ENCODE measurements around the gene TSPO. TPM values are rescaled to one million over a fixed set of nuclear protein-coding genes. Genes with fewer than 3 reads are reported as not detected.

TSPO gene
- total RNA-seq, 6 experiments from 2014 or later: 325 to 442 (median 361) TPM

DNA sequence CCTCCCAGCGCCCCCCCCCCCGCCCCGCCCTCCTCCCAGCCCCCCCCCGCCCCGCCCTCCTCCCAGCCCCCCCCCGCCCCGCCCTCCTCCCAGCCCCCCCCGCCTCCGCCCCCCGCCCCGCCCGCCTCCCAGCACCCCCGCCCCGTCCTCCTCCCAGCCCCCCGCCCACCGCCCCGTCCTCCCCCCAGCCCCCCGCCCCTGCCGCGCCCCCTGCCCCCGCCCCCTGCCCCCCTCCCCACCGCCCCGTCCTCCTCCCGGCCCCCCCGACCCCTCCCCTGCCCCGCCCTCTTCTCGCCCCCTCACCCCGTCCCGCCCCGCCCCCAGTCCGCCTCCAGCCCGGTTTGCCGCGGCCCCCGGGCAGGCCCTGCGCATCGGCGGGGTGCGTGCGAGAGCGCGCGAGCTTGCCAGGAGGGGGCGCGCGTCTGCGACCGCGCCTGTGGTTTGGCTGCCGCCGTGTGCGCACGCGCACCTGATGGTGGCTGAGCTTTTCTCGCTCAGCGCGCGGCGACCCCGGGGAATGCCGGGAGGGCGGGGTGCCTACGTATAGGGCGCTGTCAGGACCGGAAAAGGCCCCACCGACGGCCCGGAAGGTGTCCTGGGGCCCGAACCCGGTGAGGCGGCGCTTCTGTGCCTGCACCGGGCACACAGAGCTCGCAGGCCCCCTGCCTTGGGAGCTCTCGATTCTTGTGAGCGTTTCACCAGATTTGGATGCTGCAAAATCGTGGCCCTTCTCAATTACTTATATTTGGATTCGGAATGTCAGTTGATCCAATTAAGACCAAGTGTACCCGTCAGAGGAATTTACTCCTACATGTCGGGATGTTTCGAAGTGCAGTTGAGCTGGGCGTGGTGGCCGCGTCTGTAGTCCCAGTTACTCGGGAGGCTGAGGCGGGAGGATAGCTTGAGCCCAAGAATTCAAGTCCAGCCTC, 36.1 kb downstream of the TSPO start:
- DNase-seq: peak; percentile 82
- Mint-ChIP-seq H3K27me3 (ENCODE audit: insufficient read depth) (peaks cover 8% of the 10 kb centered on the region), H3K36me3 (ENCODE audit: low read depth) (peaks cover 7% of the 10 kb centered on the region), H3K27ac (peak overlapping the region; percentile 80), H3K9me3 (no peaks in the 10 kb centered on the region; the same call in 1 of the 2 replicates), H3K4me3 (peak overlapping the region; percentile 83), H3K4me1 (ENCODE audit: low read depth) (peaks cover 26% of the 10 kb centered on the region)
- TF ChIP-seq, protein P1, sequence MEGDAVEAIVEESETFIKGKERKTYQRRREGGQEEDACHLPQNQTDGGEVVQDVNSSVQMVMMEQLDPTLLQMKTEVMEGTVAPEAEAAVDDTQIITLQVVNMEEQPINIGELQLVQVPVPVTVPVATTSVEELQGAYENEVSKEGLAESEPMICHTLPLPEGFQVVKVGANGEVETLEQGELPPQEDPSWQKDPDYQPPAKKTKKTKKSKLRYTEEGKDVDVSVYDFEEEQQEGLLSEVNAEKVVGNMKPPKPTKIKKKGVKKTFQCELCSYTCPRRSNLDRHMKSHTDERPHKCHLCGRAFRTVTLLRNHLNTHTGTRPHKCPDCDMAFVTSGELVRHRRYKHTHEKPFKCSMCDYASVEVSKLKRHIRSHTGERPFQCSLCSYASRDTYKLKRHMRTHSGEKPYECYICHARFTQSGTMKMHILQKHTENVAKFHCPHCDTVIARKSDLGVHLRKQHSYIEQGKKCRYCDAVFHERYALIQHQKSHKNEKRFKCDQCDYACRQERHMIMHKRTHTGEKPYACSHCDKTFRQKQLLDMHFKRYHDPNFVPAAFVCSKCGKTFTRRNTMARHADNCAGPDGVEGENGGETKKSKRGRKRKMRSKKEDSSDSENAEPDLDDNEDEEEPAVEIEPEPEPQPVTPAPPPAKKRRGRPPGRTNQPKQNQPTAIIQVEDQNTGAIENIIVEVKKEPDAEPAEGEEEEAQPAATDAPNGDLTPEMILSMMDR (IDR thresholded peaks at IDR 0.05): peak; percentile 84

- no peak for DNase-seq
Measured at GRCh38 chr22:43188829-43189545, 37.6 kb downstream of the TSPO start.

GRCh38 chr22:43191831-43192230, 40.5 kb downstream of the TSPO start:
- DNase-seq: no peak
- Mint-ChIP-seq H3K9me3 (no peaks in the 10 kb centered on the region; the same call in 1 of the 2 replicates), H3K27ac (no peak overlapping the region), H3K4me1 (ENCODE audit: low read depth) (peaks cover 17% of the 10 kb centered on the region), H3K27me3 (ENCODE audit: insufficient read depth) (peaks cover 25% of the 10 kb centered on the region), H3K4me3 (no peak overlapping the region), H3K36me3 (ENCODE audit: low read depth) (no peaks in the 10 kb centered on the region)
- TF ChIP-seq, protein P1 (IDR thresholded peaks at IDR 0.05): no peak

More at GRCh38 chr22:43188829-43189545, 37.6 kb downstream of the TSPO start:
- TF ChIP-seq, protein P1 (IDR thresholded peaks at IDR 0.05): no peak
- Mint-ChIP-seq H3K27ac (peak overlapping the region; percentile 68), H3K4me1 (ENCODE audit: low read depth) (peaks cover 23% of the 10 kb centered on the region), H3K27me3 (ENCODE audit: insufficient read depth) (peaks cover 15% of the 10 kb centered on the region), H3K9me3 (no peaks in the 10 kb centered on the region; the same call in 1 of the 2 replicates), H3K4me3 (peak overlapping the region; percentile 13; the same call in 1 of the 2 replicates), H3K36me3 (ENCODE audit: low read depth) (peaks cover 7% of the 10 kb centered on the region)

GRCh38 chr22:43197271-43197941, 46.0 kb downstream of the TSPO start:
- Mint-ChIP-seq H3K27me3 (ENCODE audit: insufficient read depth) (peaks cover 40% of the 10 kb centered on the region), H3K36me3 (ENCODE audit: low read depth) (no peaks in the 10 kb centered on the region), H3K4me3 (peak overlapping the region; percentile 16; the same call in 1 of the 2 replicates), H3K27ac (no peak overlapping the region), H3K4me1 (ENCODE audit: low read depth) (peaks cover 26% of the 10 kb centered on the region), H3K9me3 (no peaks in the 10 kb centered on the region)
- TF ChIP-seq, protein P1 (IDR thresholded peaks at IDR 0.05): no peak
- DNase-seq: peak; percentile 33

GRCh38 chr22:43198126-43198525, 46.8 kb downstream of the TSPO start:
- H3K9me3 Mint-ChIP-seq: no peaks in the 10 kb centered on the region
- H3K27ac Mint-ChIP-seq: no peak overlapping the region
- H3K27me3 Mint-ChIP-seq (ENCODE audit: insufficient read depth): peaks cover 41% of the 10 kb centered on the region
- H3K4me3 Mint-ChIP-seq: no peak overlapping the region
- no peaks in the 10 kb centered on the region for H3K36me3 Mint-ChIP-seq (ENCODE audit: low read depth)
- TF ChIP-seq, protein P1 (IDR thresholded peaks at IDR 0.05): no peak
- no peak for DNase-seq
- H3K4me1 Mint-ChIP-seq (ENCODE audit: low read depth): peaks cover 26% of the 10 kb centered on the region
